Sigmoid colon (tissue), 4 donors: Measurements from ENCODE around the gene SIRT1.

Experiments used
- CTCF ChIP-seq, 4 experiments: fragments of 450-650 bp in 3 of 4; fragments of 200-600 bp in 1 of 4; IDR thresholded peaks; one replicate each; pipeline ENCODE4 v1.5.1; 2016 to 2019; ENCODE audit warnings: antibody characterized with exemption in 4 of 4, mild to moderate bottlenecking in 3 of 4, moderate library complexity in 2 of 4
- EP300 ChIP-seq, 4 donors: sonication (generic); formaldehyde crosslinking; IDR thresholded peaks; one replicate each; pipeline ENCODE4 v1.6.1; 2017; ENCODE audit warnings: antibody characterized with exemption in 4 of 4
- POLR2A ChIP-seq, 2 donors: fragments of 450-650 bp; IDR thresholded peaks; one replicate each; pipeline ENCODE4 v1.6.1; 2016; ENCODE audit warnings: antibody characterized with exemption in 2 of 2, mild to moderate bottlenecking in 2 of 2, moderate library complexity in 2 of 2
- POLR2AphosphoS5 ChIP-seq, 4 donors: sonication (generic); formaldehyde crosslinking; IDR thresholded peaks; one replicate each; pipeline ENCODE4 v1.6.1; 2017; ENCODE audit warnings: antibody characterized with exemption in 4 of 4

DNA sequence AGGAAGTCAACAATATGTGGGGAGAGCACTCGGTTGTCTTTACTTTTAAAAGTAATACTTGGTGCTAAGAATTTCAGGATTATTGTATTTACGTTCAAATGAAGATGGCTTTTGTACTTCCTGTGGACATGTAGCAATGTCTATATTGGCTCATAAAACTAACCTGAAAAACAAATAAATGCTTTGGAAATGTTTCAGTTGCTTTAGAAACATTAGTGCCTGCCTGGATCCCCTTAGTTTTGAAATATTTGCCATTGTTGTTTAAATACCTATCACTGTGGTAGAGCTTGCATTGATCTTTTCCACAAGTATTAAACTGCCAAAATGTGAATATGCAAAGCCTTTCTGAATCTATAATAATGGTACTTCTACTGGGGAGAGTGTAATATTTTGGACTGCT lies 32.7 kb downstream of the SIRT1 start:
- TF ChIP-seq POLR2AphosphoS5 (IDR thresholded peaks at IDR 0.05) (no peak), POLR2A (IDR thresholded peaks at IDR 0.05) (no peak), CTCF (IDR thresholded peaks at IDR 0.05) (no peak), EP300 (IDR thresholded peaks at IDR 0.05) (no peak)
